Naive thymus-derived CD8-positive, alpha-beta T cell (primary cell): Measurements from ENCODE around the gene FEZF1. TPM values are rescaled to one million over a fixed set of nuclear protein-coding genes. Genes with fewer than 3 reads are reported as not detected.

Experiments
- ATAC-seq, 2 donors: fragments of 150-1000 bp; cut with Tn5 transposase in 1 of 2; sonication (Bioruptor Pico), chemical (Tn5 transposase) in 1 of 2; 1 replicate in 1 of 2; 2 replicates in 1 of 2; pipeline ENCODE4 v1.10.0; 2021; ENCODE audit warnings: mild to moderate bottlenecking in 2 of 2, moderate library complexity in 2 of 2
- POLR2A ChIA-PET: fragments of 350-600 bp; sonication (Branson Sonifier 250); formaldehyde crosslinking; loops from one replicate; lab custom pipeline; 2021; ENCODE audit warnings: antibody characterized with exemption; lab: Charles Lee
- DNase-seq, 10 donors: peaks; one replicate each; pipeline versions ENCODE4 v3.0.0 to v3.0.0-alpha.2; 2020 to 2022
- H3K27ac Mint-ChIP-seq, 10 donors: one replicate each; pipeline ENCODE4 v1.8.0; 2020 to 2022; ENCODE audit warnings: mild to moderate bottlenecking in 10 of 10, mixed read lengths in 10 of 10, moderate library complexity in 4 of 10, inconsistent platforms in 1 of 10
- H3K27me3 Mint-ChIP-seq, 5 donors: one replicate each; pipeline ENCODE4 v1.8.0; 2021 to 2022; ENCODE audit warnings: mixed read lengths in 5 of 5
- H3K36me3 Mint-ChIP-seq, 3 donors: one replicate each; pipeline ENCODE4 v1.8.0; 2020 to 2022; ENCODE audit warnings: mixed read lengths in 3 of 3, mild to moderate bottlenecking in 2 of 3, inconsistent platforms in 1 of 3
- H3K4me1 Mint-ChIP-seq, 4 donors: one replicate each; pipeline ENCODE4 v1.8.0; 2021 to 2022; ENCODE audit warnings: mixed read lengths in 4 of 4
- H3K4me3 Mint-ChIP-seq, 10 donors: one replicate each; pipeline ENCODE4 v1.8.0; 2020 to 2022; ENCODE audit warnings: mild to moderate bottlenecking in 10 of 10, mixed read lengths in 10 of 10, moderate library complexity in 6 of 10, inconsistent platforms in 1 of 10
- H3K9me3 Mint-ChIP-seq, 9 donors: one replicate each; pipeline ENCODE4 v1.8.0; 2020 to 2022; ENCODE audit warnings: mixed read lengths in 9 of 9, mild to moderate bottlenecking in 3 of 9, inconsistent platforms in 1 of 9, moderate library complexity in 1 of 9
- polyA plus RNA-seq, 3 donors: library from polyadenylated mRNA; unstranded; fragments of 300-500 nt; fragmentation: Illumina TruSeq; gene quantifications; one replicate each; pipeline ENCODE4 v1.2.3, GENCODE V29; 2021
- total RNA-seq, 8 experiments: library from RNA in 2 of 8; stranded (reverse) in 2 of 8; gene quantifications; one replicate each; pipeline ENCODE4 v1.2.3 and lab custom pipeline; 2021 to 2026

The FEZF1 gene
- total and polyA plus RNA-seq, 5 experiments from 2014 or later = not detected

GRCh38 chr7:122315507-122316466 is 11.2 kb upstream of the FEZF1 start:
- Mint-ChIP-seq H3K27ac (no peak overlapping the region), H3K9me3 (peaks cover 0 to 21% (median 5%) of the 10 kb centered on the region in 9 donors), H3K4me1 (peaks cover 0 to 6% (median 3%) of the 10 kb centered on the region in 4 donors), H3K4me3 (no peak overlapping the region), H3K27me3 (peaks cover 39 to 73% (median 57%) of the 10 kb centered on the region in 5 donors), H3K36me3 (peaks cover 0 to 15% (median 8%) of the 10 kb centered on the region in 3 donors)
- ATAC-seq = no peak
- POLR2A ChIA-PET = no interaction called here
- DNase-seq = no peak

- Mint-ChIP-seq H3K36me3 (peaks cover 0 to 15% (median 8%) of the 10 kb centered on the region in 3 donors), H3K9me3 (peaks cover 0 to 21% (median 8%) of the 10 kb centered on the region in 9 donors), H3K27ac (no peak overlapping the region), H3K27me3 (peaks cover 43 to 71% (median 63%) of the 10 kb centered on the region in 5 donors), H3K4me3 (no peak overlapping the region), H3K4me1 (peaks cover 0 to 9% (median 5%) of the 10 kb centered on the region in 4 donors)
- POLR2A ChIA-PET = no interaction called here
- DNase-seq = no peak
- ATAC-seq = no peak
These were observed 9.7 kb upstream of the FEZF1 start for GRCh38 chr7:122314284-122314683.

- Mint-ChIP-seq H3K9me3 (peaks cover 0 to 15% (median 5%) of the 10 kb centered on the region in 9 donors), H3K36me3 (peaks cover 0 to 15% (median 8%) of the 10 kb centered on the region in 3 donors), H3K27me3 (peaks cover 46 to 76% (median 63%) of the 10 kb centered on the region in 5 donors), H3K4me1 (peaks cover 0 to 9% (median 5%) of the 10 kb centered on the region in 4 donors), H3K27ac (no peak overlapping the region), H3K4me3 (no peak overlapping the region)
- no peak for ATAC-seq
- DNase-seq = no peak
- POLR2A ChIA-PET = no interaction called here
These were observed 8.2 kb upstream of the FEZF1 start for GRCh38 chr7:122312789-122313188.

GRCh38 chr7:122311734-122312450 is 7.3 kb upstream of the FEZF1 start:
- Mint-ChIP-seq H3K9me3 (peaks cover 0 to 15% (median 4%) of the 10 kb centered on the region in 9 donors), H3K36me3 (peaks cover 0 to 15% (median 8%) of the 10 kb centered on the region in 3 donors), H3K27me3 (peaks cover 46 to 76% (median 65%) of the 10 kb centered on the region in 5 donors), H3K4me1 (peaks cover 0 to 9% (median 5%) of the 10 kb centered on the region in 4 donors), H3K4me3 (no peak overlapping the region), H3K27ac (no peak overlapping the region)
- POLR2A ChIA-PET = no interaction called here
- DNase-seq (no peak), ATAC-seq (no peak)

GRCh38 chr7:122311050-122311700 is 6.6 kb upstream of the FEZF1 start:
- Mint-ChIP-seq H3K4me1 (peaks cover 0 to 9% (median 5%) of the 10 kb centered on the region in 4 donors), H3K27ac (no peak overlapping the region), H3K4me3 (peak overlapping the region in 3 of 10 donors; percentile 18 to 47 (median 28)), H3K9me3 (peaks cover 0 to 15% (median 4%) of the 10 kb centered on the region in 9 donors), H3K36me3 (peaks cover 0 to 15% (median 6%) of the 10 kb centered on the region in 3 donors), H3K27me3 (peaks cover 51 to 76% (median 67%) of the 10 kb centered on the region in 5 donors)
- no peak for ATAC-seq
- DNase-seq = no peak
- POLR2A ChIA-PET = no interaction called here

GRCh38 chr7:122310119-122311021 is 5.8 kb upstream of the FEZF1 start:
- ATAC-seq = no peak

GRCh38 chr7:122309421-122309820 is 4.9 kb upstream of the FEZF1 start:
- Mint-ChIP-seq H3K4me3 (peak overlapping the region in 4 of 10 donors; percentile 9 to 53 (median 30)), H3K36me3 (peaks cover 0 to 3% (median 0%) of the 10 kb centered on the region in 3 donors), H3K9me3 (peaks cover 0 to 13% (median 1%) of the 10 kb centered on the region in 9 donors)

More at GRCh38 chr7:122310119-122311021, 5.8 kb upstream of the FEZF1 start:
- Mint-ChIP-seq H3K4me3 (peak overlapping the region in 2 of 10 donors; percentile 23 to 47), H3K27ac (no peak overlapping the region), H3K9me3 (peaks cover 0 to 14% (median 2%) of the 10 kb centered on the region in 9 donors), H3K27me3 (peaks cover 49 to 76% (median 59%) of the 10 kb centered on the region in 5 donors), H3K4me1 (peaks cover 0 to 7% (median 5%) of the 10 kb centered on the region in 4 donors), H3K36me3 (peaks cover 0 to 10% (median under 1%) of the 10 kb centered on the region in 3 donors)
- POLR2A ChIA-PET = no interaction called here
- DNase-seq = no peak

GRCh38 chr7:122307228-122307621 is 2.7 kb upstream of the FEZF1 start:
- no peak for ATAC-seq
- POLR2A ChIA-PET = no interaction called here
- H3K27ac Mint-ChIP-seq = no peak overlapping the region
- H3K27me3 Mint-ChIP-seq = peaks cover 46 to 90% (median 60%) of the 10 kb centered on the region in 5 donors
- peaks cover 0 to 5% (median 0%) of the 10 kb centered on the region in 3 donors for H3K36me3 Mint-ChIP-seq
- peaks cover 0 to 18% (median 0%) of the 10 kb centered on the region in 9 donors for H3K9me3 Mint-ChIP-seq
- peaks cover 0 to 11% (median 4%) of the 10 kb centered on the region in 4 donors for H3K4me1 Mint-ChIP-seq
- H3K4me3 Mint-ChIP-seq = no peak overlapping the region
- DNase-seq = no peak

More at GRCh38 chr7:122309421-122309820, 4.9 kb upstream of the FEZF1 start:
- DNase-seq (no peak), ATAC-seq (no peak)
- Mint-ChIP-seq H3K27me3 (peaks cover 47 to 76% (median 58%) of the 10 kb centered on the region in 5 donors), H3K4me1 (peaks cover 0 to 7% (median 4%) of the 10 kb centered on the region in 4 donors), H3K27ac (no peak overlapping the region)
- POLR2A ChIA-PET = no interaction called here

GRCh38 chr7:122306320-122307227 is 2.0 kb upstream of the FEZF1 start:
- Mint-ChIP-seq H3K9me3 (peaks cover 0 to 18% (median 0%) of the 10 kb centered on the region in 9 donors), H3K4me1 (peaks cover 0 to 11% (median 4%) of the 10 kb centered on the region in 4 donors), H3K36me3 (peaks cover 0 to 5% (median under 1%) of the 10 kb centered on the region in 3 donors), H3K4me3 (no peak overlapping the region), H3K27me3 (peaks cover 45 to 93% (median 60%) of the 10 kb centered on the region in 5 donors), H3K27ac (no peak overlapping the region)
- ATAC-seq (no peak), DNase-seq (no peak)
- POLR2A ChIA-PET = no interaction called here

- H3K27ac Mint-ChIP-seq = no peak overlapping the region
- peaks cover 0 to 20% (median 0%) of the 10 kb centered on the region in 9 donors for H3K9me3 Mint-ChIP-seq
- POLR2A ChIA-PET = no interaction called here
- H3K36me3 Mint-ChIP-seq = peaks cover 0 to 9% (median 5%) of the 10 kb centered on the region in 3 donors
- peaks cover 41 to 93% (median 60%) of the 10 kb centered on the region in 5 donors for H3K27me3 Mint-ChIP-seq
- DNase-seq (no peak), ATAC-seq (no peak)
- no peak overlapping the region for H3K4me3 Mint-ChIP-seq
- H3K4me1 Mint-ChIP-seq = peaks cover 0 to 7% (median 2%) of the 10 kb centered on the region in 4 donors
These were observed 1.1 kb upstream of the FEZF1 start for GRCh38 chr7:122305475-122306319.
